Smooth muscle cell (in vitro differentiated cells): Measurements from ENCODE around the gene ATP2B2. TPM values are rescaled to one million over a fixed set of nuclear protein-coding genes. Genes with fewer than 3 reads are reported as not detected.

ENCODE experiments used
- DNase-seq: peaks from one replicate; lab custom pipeline; 2025; ENCODE audit not compliant: unreplicated experiment; lab: John Stamatoyannopoulos, UW
- H2AFZ ChIP-seq: fragments of 200-600 bp; sonication (generic); 2 replicates; pipeline ENCODE4 v1.6.0; 2016; ENCODE audit warnings: antibody characterized with exemption, low read depth, mild to moderate bottlenecking
- H3F3A ChIP-seq: fragments of 200-600 bp; sonication (generic); 2 replicates; pipeline ENCODE4 v1.6.0; 2017; ENCODE audit warnings: antibody characterized with exemption, low read depth
- H3K27ac ChIP-seq: fragments of 200-600 bp; sonication (generic); 2 replicates; pipeline ENCODE4 v1.5.1; 2016; ENCODE audit warnings: low read depth, mild to moderate bottlenecking
- H3K27me3 ChIP-seq: fragments of 200-600 bp; sonication (generic); 2 replicates; pipeline ENCODE4 v1.6.1; 2016; ENCODE audit warnings: low read depth, mild to moderate bottlenecking
- H3K36me3 ChIP-seq: fragments of 200-600 bp; sonication (generic); 2 replicates; pipeline ENCODE4 v1.5.1; 2016; ENCODE audit warnings: low read depth
- H3K4me1 ChIP-seq: fragments of 200-600 bp; sonication (generic); 2 replicates; pipeline ENCODE4 v1.5.1; 2016; ENCODE audit warnings: low read depth
- H3K4me2 ChIP-seq: fragments of 200-600 bp; sonication (generic); 2 replicates; pipeline ENCODE4 v1.6.0; 2016; ENCODE audit warnings: mild to moderate bottlenecking
- H3K4me3 ChIP-seq: fragments of 200-600 bp; sonication (generic); 2 replicates; pipeline ENCODE4 v1.5.1; 2016; ENCODE audit warnings: mild to moderate bottlenecking
- H3K79me2 ChIP-seq: fragments of 200-600 bp; sonication (generic); 2 replicates; pipeline ENCODE4 v1.6.0; 2016; ENCODE audit warnings: low read depth, mild to moderate bottlenecking
- H3K9ac ChIP-seq: fragments of 200-600 bp; sonication (generic); 2 replicates; pipeline ENCODE4 v1.6.0; 2016; ENCODE audit warnings: low read depth
- H3K9me3 ChIP-seq: fragments of 200-600 bp; sonication (generic); replicated peaks from 2 replicates; pipeline ENCODE4 v1.5.1; 2016; ENCODE audit warnings: low read depth
- H4K20me1 ChIP-seq: fragments of 200-600 bp; sonication (generic); 2 replicates; pipeline ENCODE4 v1.6.0; 2016; ENCODE audit warnings: low read depth
- CTCF ChIP-seq: fragments of 200-600 bp; sonication (generic); IDR thresholded peaks from 2 replicates; pipeline ENCODE4 v1.5.1; 2017; ENCODE audit warnings: borderline replicate concordance, mild to moderate bottlenecking, antibody characterized with exemption; ENCODE audit not compliant: insufficient read depth, poor library complexity, severe bottlenecking
- WGBS: methylation state at CpG from one replicate; pipeline ENCODE4 v1.1.7; 2016; ENCODE audit warnings: low lambda C conversion rate; 5-methylcytosine and 5-hydroxymethylcytosine counted together
- polyA plus RNA-seq: library from polyadenylated mRNA; unstranded; fragments of >200 nt; fragmentation: Nextera tagmentation; extraction: Ambion mirVana; gene quantifications from 2 replicates; pipeline ENCODE4 v1.2.1, GENCODE V29; 2016
- total RNA-seq: library from RNA; depleted of rRNA; stranded (reverse); fragments of >200 nt; gene quantifications from 2 replicates; pipeline ENCODE4 v1.2.3, GENCODE V29; 2014

ATP2B2 gene
- total and polyA plus RNA-seq, 2 experiments from 2014 or later: not detected

- H3K27ac ChIP-seq: no peak overlapping the region
- peaks cover 17% of the 10 kb centered on the region for H3K27me3 ChIP-seq
- H3K4me3 ChIP-seq: no peak overlapping the region
- no peaks in the 10 kb centered on the region for H3K36me3 ChIP-seq
- DNase-seq: no peak
- no peak overlapping the region for H3K9ac ChIP-seq
- H3F3A ChIP-seq: no peaks in the 10 kb centered on the region
- H2AFZ ChIP-seq: no peak overlapping the region
- no peak for TF ChIP-seq CTCF
- no peak overlapping the region for H3K4me2 ChIP-seq
- peaks cover 4% of the 10 kb centered on the region for H3K4me1 ChIP-seq
- H3K9me3 ChIP-seq: no peaks in the 10 kb centered on the region
- WGBS: 80% methylated on average over 13 of the region's 13 CpGs
- no peaks in the 10 kb centered on the region for H4K20me1 ChIP-seq
- H3K79me2 ChIP-seq: no peaks in the 10 kb centered on the region
Measured at GRCh38 chr3:10468613-10469354, 36.6 kb downstream of the ATP2B2 start.

GRCh38 chr3:10467904-10468612 is 37.3 kb downstream of the ATP2B2 start:
- peaks cover 4% of the 10 kb centered on the region for H3K4me1 ChIP-seq
- TF ChIP-seq CTCF: no peak

GRCh38 chr3:10467204-10467603 is 38.2 kb downstream of the ATP2B2 start:
- no peak for TF ChIP-seq CTCF
- H3K4me3 ChIP-seq: no peak overlapping the region
- H3K27me3 ChIP-seq: peaks cover 17% of the 10 kb centered on the region
- H2AFZ ChIP-seq: no peak overlapping the region
- no peaks in the 10 kb centered on the region for H3F3A ChIP-seq
- no peak overlapping the region for H3K27ac ChIP-seq
- no peaks in the 10 kb centered on the region for H3K9me3 ChIP-seq
- H4K20me1 ChIP-seq: no peaks in the 10 kb centered on the region
- H3K9ac ChIP-seq: no peak overlapping the region
- DNase-seq: no peak
- peaks cover 4% of the 10 kb centered on the region for H3K4me1 ChIP-seq
- WGBS: 82% methylated on average over 5 of the region's 5 CpGs
- H3K36me3 ChIP-seq: no peaks in the 10 kb centered on the region
- no peaks in the 10 kb centered on the region for H3K79me2 ChIP-seq
- H3K4me2 ChIP-seq: no peak overlapping the region

More at GRCh38 chr3:10467904-10468612, 37.3 kb downstream of the ATP2B2 start:
- Histone ChIP-seq H3K9me3 (no peaks in the 10 kb centered on the region), H3K27me3 (peaks cover 17% of the 10 kb centered on the region), H4K20me1 (no peaks in the 10 kb centered on the region), H3K79me2 (no peaks in the 10 kb centered on the region), H3K36me3 (no peaks in the 10 kb centered on the region), H3K9ac (no peak overlapping the region), H3K4me2 (no peak overlapping the region), H2AFZ (no peak overlapping the region), H3K4me3 (no peak overlapping the region), H3K27ac (no peak overlapping the region), H3F3A (no peaks in the 10 kb centered on the region)
- WGBS: 76% methylated on average over 10 of the region's 11 CpGs
- no peak for DNase-seq
